GM23248 (cell line): Measurements from ENCODE around the gene RALA.

Experiments
- EZH2 ChIP-seq: fragments of 200-600 bp; sonication (generic); IDR thresholded peaks from 2 replicates; pipeline ENCODE4 v1.6.1; 2018; ENCODE audit warnings: antibody characterized with exemption, mild to moderate bottlenecking; ENCODE audit not compliant: insufficient read depth, poor library complexity, severe bottlenecking
- EZH2phosphoT487 ChIP-seq: fragments of 200-600 bp; sonication (generic); IDR thresholded peaks from 2 replicates; pipeline ENCODE4 v1.6.1; 2018; ENCODE audit warnings: antibody characterized with exemption, moderate library complexity, mild to moderate bottlenecking, low read depth; ENCODE audit not compliant: insufficient read depth

DNA sequence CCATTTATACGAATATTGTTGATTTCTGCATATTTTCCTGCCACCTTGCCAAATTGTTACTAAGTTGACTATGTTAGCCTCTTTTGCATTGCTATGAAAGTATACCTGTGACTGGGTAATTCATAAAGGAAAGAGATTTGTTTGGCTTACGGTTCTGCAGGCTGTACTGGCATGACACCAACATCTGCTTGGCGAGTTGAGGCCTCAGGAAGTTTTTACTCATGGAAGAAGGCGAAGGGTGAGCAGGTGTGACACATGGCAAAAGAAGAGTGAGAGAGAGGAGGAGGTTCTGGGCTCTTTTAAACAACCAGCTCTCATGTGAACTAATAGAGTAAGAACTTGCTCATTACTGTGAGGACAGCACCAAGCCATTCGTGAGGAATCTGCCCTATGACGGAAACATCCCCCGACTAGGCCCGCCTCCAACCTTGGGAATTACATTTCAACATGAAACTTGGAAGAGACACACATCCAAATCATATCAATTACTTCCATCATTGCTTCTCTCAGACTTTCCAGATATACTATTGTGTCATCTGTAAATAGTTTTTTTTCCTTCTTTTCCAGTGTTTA lies 8.4 kb downstream of the RALA start:
- TF ChIP-seq EZH2 (no peak), EZH2phosphoT487 (no peak)
